ENCODE data around the gene TPCN1.

Gene TPCN1

GRCh38 chr12:113270709-113271009, 49.4 kb downstream of the TPCN1 start:
- H3K36me3 ChIP-seq (ENCODE audit: insufficient read depth) = no peaks in the 10 kb centered on the region
- no peak overlapping the region for H3K4me2 ChIP-seq
- no peak for TF ChIP-seq CTCF (conservative IDR thresholded peaks at IDR 0.05; ENCODE audit: low read depth, low read length)
- H3K27me3 ChIP-seq (ENCODE audit: insufficient read depth, low read depth) = no peaks in the 10 kb centered on the region
- no peaks in the 10 kb centered on the region for H3K4me1 ChIP-seq (ENCODE audit: low read depth, poor library complexity, severe bottlenecking)
- no peaks in the 10 kb centered on the region for H3K79me2 ChIP-seq (ENCODE audit: insufficient read depth, low read depth)
- H4K20me1 ChIP-seq (ENCODE audit: insufficient read depth) = no peaks in the 10 kb centered on the region
- no peak overlapping the region for H3K27ac ChIP-seq
- H2AFZ ChIP-seq (ENCODE audit: low read depth) = no peak overlapping the region
- no peak overlapping the region for H3K4me3 ChIP-seq (IDR thresholded peaks at IDR 0.05; ENCODE audit: insufficient read depth, low read depth, low read length)
- H3K9ac ChIP-seq = no peak overlapping the region

- Histone ChIP-seq H3K9ac (no peak overlapping the region), H3K79me2 (ENCODE audit: insufficient read depth, low read depth) (no peaks in the 10 kb centered on the region), H3K4me3 (IDR thresholded peaks at IDR 0.05; ENCODE audit: insufficient read depth, low read depth, low read length) (no peak overlapping the region), H3K4me1 (ENCODE audit: low read depth, poor library complexity, severe bottlenecking) (no peaks in the 10 kb centered on the region), H3K36me3 (ENCODE audit: insufficient read depth) (no peaks in the 10 kb centered on the region), H4K20me1 (ENCODE audit: insufficient read depth) (no peaks in the 10 kb centered on the region), H3K4me2 (no peak overlapping the region), H2AFZ (ENCODE audit: low read depth) (no peak overlapping the region), H3K27me3 (ENCODE audit: insufficient read depth, low read depth) (no peaks in the 10 kb centered on the region), H3K27ac (no peak overlapping the region)
- TF ChIP-seq CTCF (conservative IDR thresholded peaks at IDR 0.05; ENCODE audit: low read depth, low read length) = no peak
Observed at GRCh38 chr12:113271466-113271852, 50.2 kb downstream of the TPCN1 start.

- Histone ChIP-seq H3K36me3 (ENCODE audit: insufficient read depth) (no peaks in the 10 kb centered on the region), H2AFZ (ENCODE audit: low read depth) (no peak overlapping the region), H4K20me1 (ENCODE audit: insufficient read depth) (no peaks in the 10 kb centered on the region), H3K4me2 (no peak overlapping the region), H3K79me2 (ENCODE audit: insufficient read depth, low read depth) (no peaks in the 10 kb centered on the region), H3K9ac (no peak overlapping the region), H3K4me1 (ENCODE audit: low read depth, poor library complexity, severe bottlenecking) (no peaks in the 10 kb centered on the region), H3K27ac (no peak overlapping the region), H3K4me3 (IDR thresholded peaks at IDR 0.05; ENCODE audit: insufficient read depth, low read depth, low read length) (no peak overlapping the region), H3K27me3 (ENCODE audit: insufficient read depth, low read depth) (no peaks in the 10 kb centered on the region)
- no peak for TF ChIP-seq CTCF (conservative IDR thresholded peaks at IDR 0.05; ENCODE audit: low read depth, low read length)
Observed at GRCh38 chr12:113271853-113272561, 50.7 kb downstream of the TPCN1 start.

GRCh38 chr12:113273053-113273725, 51.9 kb downstream of the TPCN1 start:
- Histone ChIP-seq H3K4me2 (no peak overlapping the region), H2AFZ (ENCODE audit: low read depth) (no peak overlapping the region), H3K36me3 (ENCODE audit: insufficient read depth) (no peaks in the 10 kb centered on the region)

More at GRCh38 chr12:113273053-113273725, 51.9 kb downstream of the TPCN1 start:
- TF ChIP-seq CTCF (conservative IDR thresholded peaks at IDR 0.05; ENCODE audit: low read depth, low read length) = no peak
- H3K4me3 ChIP-seq (IDR thresholded peaks at IDR 0.05; ENCODE audit: insufficient read depth, low read depth, low read length) = no peak overlapping the region
- no peak overlapping the region for H3K27ac ChIP-seq
- no peaks in the 10 kb centered on the region for H3K27me3 ChIP-seq (ENCODE audit: insufficient read depth, low read depth)
- H3K9ac ChIP-seq = no peak overlapping the region
- H3K79me2 ChIP-seq (ENCODE audit: insufficient read depth, low read depth) = no peaks in the 10 kb centered on the region
- no peaks in the 10 kb centered on the region for H3K4me1 ChIP-seq (ENCODE audit: low read depth, poor library complexity, severe bottlenecking)
- H4K20me1 ChIP-seq (ENCODE audit: insufficient read depth) = no peaks in the 10 kb centered on the region

All from KMS-11 (cell line).